ENCODE data around the gene PROCA1. TPM values are rescaled to one million over a fixed set of nuclear protein-coding genes. Genes with fewer than 3 reads are reported as not detected.
"Not testable (repeated sequence)": the region's sequence is repeated elsewhere in the genome, so short reads cannot be mapped to it uniquely, and the experiment has no call there.

Gene PROCA1
- total and polyA plus RNA-seq, 2 of the 13 experiments (the other 11 are each of a cell fraction or from before 2014, with no cell fraction given), result 0.73 to 1.5 TPM

DNA sequence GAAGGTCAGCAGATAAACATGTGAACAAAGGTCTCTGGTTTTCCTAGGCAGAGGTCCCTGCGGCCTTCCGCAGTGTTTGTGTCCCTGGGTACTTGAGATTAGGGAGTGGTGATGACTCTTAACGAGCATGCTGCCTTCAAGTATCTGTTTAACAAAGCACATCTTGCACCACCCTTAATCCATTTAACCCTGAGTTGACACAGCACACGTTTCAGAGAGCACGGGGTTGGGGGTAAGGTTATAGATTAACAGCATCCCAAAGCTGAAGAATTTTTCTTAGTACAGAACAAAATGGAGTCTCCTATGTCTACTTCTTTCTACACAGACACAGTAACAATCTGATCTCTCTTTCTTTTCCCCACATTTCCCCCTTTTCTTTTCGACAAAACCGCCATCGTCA, 53.3 kb downstream of the PROCA1 start (continued):
- TF ChIP-seq PITX1 (CRISPR knock-in tag; IDR thresholded peaks at IDR 0.05) (peak; percentile 49; the same call in 1 of the 2 replicates), NR2F6 (IDR thresholded peaks at IDR 0.05) (peak; percentile 13; the same call in 1 of the 2 replicates)
- TF ChIP-seq NR2F6 (CRISPR knock-in tag; IDR thresholded peaks at IDR 0.05), result not testable (repeated sequence)

GRCh38 chr17:28657756-28658155, 53.9 kb downstream of the PROCA1 start:
- POLR2A ChIA-PET, result interaction anchor here (0.8 to 1.7 kb wide), 5 partner anchors 11 to 88 kb away, joined by 4 to 14 read pairs (median 4); partner anchors contain the start of genes BLTP2 and RPL23A
- Histone ChIP-seq H3K27me3 (ENCODE audit: control insufficient read depth in 1 of 2, insufficient read depth in 2 of 2, low read length in 2 of 2) (no peaks in the 10 kb centered on the region; a peak in 2 of 5 replicates), H3K4me3 (replicated peaks in 1 of 3; ENCODE audit: insufficient read depth in 1 of 3, low read depth in 2 of 3, low read length in 3 of 3) (no peak overlapping the region), H3K36me3 (replicated peaks in 1 of 2; ENCODE audit: control insufficient read depth in 1 of 2, insufficient read depth in 2 of 2, low read length in 2 of 2) (peaks cover 0 to 1% of the 10 kb centered on the region in 2 experiments; a peak in 3 of 5 replicates), H3K4me1 (ENCODE audit: insufficient read depth, low read length) (peaks cover 20% of the 10 kb centered on the region), H2AFZ (ENCODE audit: low read length) (no peak overlapping the region), H3K9me3 (ENCODE audit: low read length) (no peaks in the 10 kb centered on the region), H3K9ac (ENCODE audit: insufficient read depth, low read depth, low read length) (peak overlapping the region; percentile 14; the same call in 1 of the 2 replicates), H3K4me2 (ENCODE audit: low read depth, low read length) (no peak overlapping the region; the same call in 1 of the 2 replicates), H3K27ac (ENCODE audit: extremely low read length, insufficient read depth, low read length) (peak overlapping the region; percentile 64), H4K20me1 (ENCODE audit: insufficient read depth, low read length) (no peaks in the 10 kb centered on the region; the same call in none of the 2 replicates), H3K79me2 (ENCODE audit: insufficient read depth, low read length) (peaks cover 35% of the 10 kb centered on the region)
- ATAC-seq (no peak), DNase-seq (ENCODE audit: low spot score) (no peak), FAIRE-seq (no peak)
- 68% methylated on average over 5 of the region's 5 CpGs for whole genome bisulfite sequencing (ENCODE audit: low lambda C conversion rate)
- intact Hi-C loops (cut with micrococcal nuclease; ENCODE audit: unreplicated experiment) (no loop called here), in situ Hi-C loops (cut with HindIII; ENCODE audit: extremely low pct_ligation_motif_present, low pct_unique_long_range_greater_than_20kb) (no loop called here)
- no TSS peak for BruUV-seq (replicated peaks)
- CTCF ChIA-PET (ENCODE audit: low intra/inter-chr PET ratio, low total read pairs), result no interaction called here
- TF ChIP-seq IRF2 (CRISPR knock-in tag; IDR thresholded peaks at IDR 0.05) (no peak), FOSL1 (CRISPR knock-in tag; IDR thresholded peaks at IDR 0.05; ENCODE audit: borderline replicate concordance) (peak; percentile 37; the same call in 1 of the 2 replicates), HNRNPLL (IDR thresholded peaks at IDR 0.05; ENCODE audit: low read depth, low read length, poor library complexity, severe bottlenecking) (no peak), FOSL2 (CRISPR knock-in tag; IDR thresholded peaks at IDR 0.05) (peak; percentile 77), FOXO1 (CRISPR knock-in tag; IDR thresholded peaks at IDR 0.05) (no peak)

DNA sequence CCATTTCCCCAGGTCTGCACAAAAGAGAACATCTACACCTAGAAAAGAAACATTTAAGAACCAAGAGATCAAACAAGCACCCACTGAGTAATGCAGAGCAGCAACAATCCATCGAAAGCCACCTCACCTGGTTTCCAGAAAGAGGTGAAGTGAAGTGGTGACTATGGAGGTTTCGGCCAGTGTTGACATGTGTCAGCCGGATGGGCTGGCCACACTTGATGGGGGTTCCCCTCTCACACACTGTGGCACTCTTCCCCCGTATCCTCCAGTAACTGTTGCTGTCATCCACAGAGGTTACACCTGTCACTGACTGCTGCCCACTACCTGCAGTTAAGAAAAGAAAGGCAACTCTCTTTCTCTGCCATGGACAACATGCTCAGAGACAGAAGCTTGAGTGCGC, 56.5 kb downstream of the PROCA1 start:
- Histone ChIP-seq H3K27ac (ENCODE audit: extremely low read length, insufficient read depth, low read length) (no peak overlapping the region), H3K36me3 (replicated peaks in 1 of 2; ENCODE audit: control insufficient read depth in 1 of 2, insufficient read depth in 2 of 2, low read length in 2 of 2) (peaks cover 3 to 8% of the 10 kb centered on the region in 2 experiments; a peak in 4 of 5 replicates), H3K4me1 (ENCODE audit: insufficient read depth, low read length) (peaks cover 11% of the 10 kb centered on the region), H3K4me3 (replicated peaks in 1 of 3; ENCODE audit: insufficient read depth in 1 of 3, low read depth in 2 of 3, low read length in 3 of 3) (no peak overlapping the region), H3K27me3 (ENCODE audit: control insufficient read depth in 1 of 2, insufficient read depth in 2 of 2, low read length in 2 of 2) (no peaks in the 10 kb centered on the region), H4K20me1 (ENCODE audit: insufficient read depth, low read length) (no peaks in the 10 kb centered on the region), H3K9ac (ENCODE audit: insufficient read depth, low read depth, low read length) (no peak overlapping the region), H2AFZ (ENCODE audit: low read length) (no peak overlapping the region), H3K79me2 (ENCODE audit: insufficient read depth, low read length) (peaks cover 10% of the 10 kb centered on the region), H3K9me3 (ENCODE audit: low read length) (no peaks in the 10 kb centered on the region), H3K4me2 (ENCODE audit: low read depth, low read length) (no peak overlapping the region)
- 100% methylated on average over 5 of the region's 5 CpGs for WGBS (ENCODE audit: low lambda C conversion rate)
- no peak for DNase-seq (ENCODE audit: low spot score)
- POLR2A ChIA-PET, result no interaction called here
- CTCF ChIA-PET (ENCODE audit: low intra/inter-chr PET ratio, low total read pairs), result no interaction called here
- intact Hi-C loops (cut with micrococcal nuclease; ENCODE audit: unreplicated experiment), result no loop called here
- TF ChIP-seq ZC3H13 (CRISPR knock-in tag; IDR thresholded peaks at IDR 0.05), result 0 out of 2 replicates have a peak, but pooled peaks have one; percentile 54
- no peak for TF ChIP-seq NFYC (CRISPR knock-in tag; IDR thresholded peaks at IDR 0.05)
- ATAC-seq, result no peak
- in situ Hi-C loops (cut with HindIII; ENCODE audit: extremely low pct_ligation_motif_present, low pct_unique_long_range_greater_than_20kb), result no loop called here
- BruUV-seq (replicated peaks), result no TSS peak
- FAIRE-seq, result no peak

Small RNAs within 50 kb of the gene (small RNA-seq; reads per million reads assigned to genes)
- gene SNORD42A (ENCODE audit: insufficient read depth in 2 of 3, insufficient read length in 3 of 3, low read depth in 2 of 3, low replicate concordance in 1 of 3), result 0 reads per million in 3 experiments
- 0 to 0.65 (median 0.51) reads per million in 3 experiments for gene SNORD42B (ENCODE audit: insufficient read depth in 2 of 3, insufficient read length in 3 of 3, low read depth in 2 of 3, low replicate concordance in 1 of 3)
- 0 reads per million in 3 experiments for gene SNORD4A (ENCODE audit: insufficient read depth in 2 of 3, insufficient read length in 3 of 3, low read depth in 2 of 3, low replicate concordance in 1 of 3)
- 0 reads per million in 3 experiments for gene SNORD4B (ENCODE audit: insufficient read depth in 2 of 3, insufficient read length in 3 of 3, low read depth in 2 of 3, low replicate concordance in 1 of 3)

Other genes with a start within 250 kb of the PROCA1 start
- not detected in 2 replicates for gene SLC13A2, start 238.2 kb downstream of the PROCA1 start, total RNA-seq (2016; rRNA removed; fragmentation: Illumina TruSeq; extraction: Trizol)
- 0.07 TPM in 1 of 2 replicates, not detected in the other for gene SLC13A2, start 238.2 kb downstream of the PROCA1 start, polyA plus RNA-seq (2011; rRNA removed)
- gene FOXN1, start 205.5 kb downstream of the PROCA1 start, total RNA-seq (2016; rRNA removed; fragmentation: Illumina TruSeq; extraction: Trizol), result not detected in 2 replicates
- 0.01 TPM in 1 of 2 replicates, not detected in the other for gene FOXN1, start 205.5 kb downstream of the PROCA1 start, polyA plus RNA-seq (2011; rRNA removed)
- 7.8 and 10.4 TPM in 2 replicates for gene UNC119, start 159.3 kb downstream of the PROCA1 start, total RNA-seq (2016; rRNA removed; fragmentation: Illumina TruSeq; extraction: Trizol)
- gene UNC119, start 159.3 kb downstream of the PROCA1 start, polyA plus RNA-seq (2011; rRNA removed), result 57.6 and 63.1 TPM in 2 replicates
- 26.6 and 42.6 TPM in 2 replicates for gene PIGS, start 140.4 kb downstream of the PROCA1 start, total RNA-seq (2016; rRNA removed; fragmentation: Illumina TruSeq; extraction: Trizol)
- 23.5 and 31.7 TPM in 2 replicates for gene PIGS, start 140.4 kb downstream of the PROCA1 start, polyA plus RNA-seq (2011; rRNA removed)
- 15.4 and 16.9 TPM in 2 replicates for gene ALDOC, start 135.0 kb downstream of the PROCA1 start, total RNA-seq (2016; rRNA removed; fragmentation: Illumina TruSeq; extraction: Trizol)
- gene ALDOC, start 135.0 kb downstream of the PROCA1 start, polyA plus RNA-seq (2011; rRNA removed), result 60.9 and 86.5 TPM in 2 replicates
- 98.0 and 105 TPM in 2 replicates for gene SPAG5, start 112.9 kb downstream of the PROCA1 start, total RNA-seq (2016; rRNA removed; fragmentation: Illumina TruSeq; extraction: Trizol)
- 28.2 and 41.4 TPM in 2 replicates for gene SPAG5, start 112.9 kb downstream of the PROCA1 start, polyA plus RNA-seq (2011; rRNA removed)
- 1.9 and 5.0 TPM in 2 replicates for gene RSKR, start 97.7 kb downstream of the PROCA1 start, total RNA-seq (2016; rRNA removed; fragmentation: Illumina TruSeq; extraction: Trizol)
- 8.6 and 10.4 TPM in 2 replicates for gene RSKR, start 97.7 kb downstream of the PROCA1 start, polyA plus RNA-seq (2011; rRNA removed)
- gene BLTP2, start 66.7 kb downstream of the PROCA1 start, total RNA-seq (2016; rRNA removed; fragmentation: Illumina TruSeq; extraction: Trizol), result 61.0 and 66.7 TPM in 2 replicates
- gene BLTP2, start 66.7 kb downstream of the PROCA1 start, polyA plus RNA-seq (2011; rRNA removed), result 66.9 and 80.9 TPM in 2 replicates
- 39.1 and 58.2 TPM in 2 replicates for gene SDF2, start 50.0 kb downstream of the PROCA1 start, total RNA-seq (2016; rRNA removed; fragmentation: Illumina TruSeq; extraction: Trizol)
- gene SDF2, start 50.0 kb downstream of the PROCA1 start, polyA plus RNA-seq (2011; rRNA removed), result 58.4 and 61.2 TPM in 2 replicates
- gene SUPT6H, start 49.7 kb downstream of the PROCA1 start, total RNA-seq (2016; rRNA removed; fragmentation: Illumina TruSeq; extraction: Trizol), result 39.9 TPM in 2 replicates
- 32.7 and 38.0 TPM in 2 replicates for gene SUPT6H, start 49.7 kb downstream of the PROCA1 start, polyA plus RNA-seq (2011; rRNA removed)
- 0.49 TPM in 1 of 2 replicates, not detected in the other for gene RAB34, start 6.0 kb upstream of the PROCA1 start, total RNA-seq (2016; rRNA removed; fragmentation: Illumina TruSeq; extraction: Trizol)
- not detected in 2 replicates for gene RAB34, start 6.0 kb upstream of the PROCA1 start, polyA plus RNA-seq (2011; rRNA removed)
- 1,771 and 1,936 TPM in 2 replicates for gene RPL23A, start 8.1 kb upstream of the PROCA1 start, total RNA-seq (2016; rRNA removed; fragmentation: Illumina TruSeq; extraction: Trizol)
- 1,550 and 1,876 TPM in 2 replicates for gene RPL23A, start 8.1 kb upstream of the PROCA1 start, polyA plus RNA-seq (2011; rRNA removed)
- gene TLCD1, start 14.3 kb upstream of the PROCA1 start, total RNA-seq (2016; rRNA removed; fragmentation: Illumina TruSeq; extraction: Trizol), result 9.6 and 19.6 TPM in 2 replicates
- 14.9 and 18.1 TPM in 2 replicates for gene TLCD1, start 14.3 kb upstream of the PROCA1 start, polyA plus RNA-seq (2011; rRNA removed)
- gene NEK8, start 16.9 kb upstream of the PROCA1 start, total RNA-seq (2016; rRNA removed; fragmentation: Illumina TruSeq; extraction: Trizol), result 4.3 and 5.8 TPM in 2 replicates
- 13.5 and 15.6 TPM in 2 replicates for gene NEK8, start 16.9 kb upstream of the PROCA1 start, polyA plus RNA-seq (2011; rRNA removed)
- 56.6 and 89.9 TPM in 2 replicates for gene TRAF4, start 32.1 kb upstream of the PROCA1 start, total RNA-seq (2016; rRNA removed; fragmentation: Illumina TruSeq; extraction: Trizol)
- gene TRAF4, start 32.1 kb upstream of the PROCA1 start, polyA plus RNA-seq (2011; rRNA removed), result 86.0 and 108 TPM in 2 replicates
- 3.5 and 4.7 TPM in 2 replicates for gene FAM222B, start 130.9 kb upstream of the PROCA1 start, total RNA-seq (2016; rRNA removed; fragmentation: Illumina TruSeq; extraction: Trizol)
- gene FAM222B, start 130.9 kb upstream of the PROCA1 start, polyA plus RNA-seq (2011; rRNA removed), result 7.3 TPM in 2 replicates
- 46.9 and 50.7 TPM in 2 replicates for gene ERAL1, start 143.1 kb upstream of the PROCA1 start, total RNA-seq (2016; rRNA removed; fragmentation: Illumina TruSeq; extraction: Trizol)
- 72.2 and 73.5 TPM in 2 replicates for gene ERAL1, start 143.1 kb upstream of the PROCA1 start, polyA plus RNA-seq (2011; rRNA removed)
- gene FLOT2, start 185.8 kb upstream of the PROCA1 start, total RNA-seq (2016; rRNA removed; fragmentation: Illumina TruSeq; extraction: Trizol), result 54.3 and 60.7 TPM in 2 replicates
- 54.5 and 60.6 TPM in 2 replicates for gene FLOT2, start 185.8 kb upstream of the PROCA1 start, polyA plus RNA-seq (2011; rRNA removed)
- 7.6 and 12.6 TPM in 2 replicates for gene DHRS13, start 191.2 kb upstream of the PROCA1 start, total RNA-seq (2016; rRNA removed; fragmentation: Illumina TruSeq; extraction: Trizol)
- gene DHRS13, start 191.2 kb upstream of the PROCA1 start, polyA plus RNA-seq (2011; rRNA removed), result 11.8 and 14.9 TPM in 2 replicates
- gene PHF12, start 239.6 kb upstream of the PROCA1 start, total RNA-seq (2016; rRNA removed; fragmentation: Illumina TruSeq; extraction: Trizol), result 9.8 and 10.0 TPM in 2 replicates
- 17.1 and 23.9 TPM in 2 replicates for gene PHF12, start 239.6 kb upstream of the PROCA1 start, polyA plus RNA-seq (2011; rRNA removed)

Data from HepG2 (cell line).